NCI-H1105 treated with DMSO at 0.1 percent for 48 hours (cell line): ENCODE data around the gene MARCHF9.

Source experiments
- DNase-seq: peaks from one replicate; lab custom pipeline; 2025; lab: John Stamatoyannopoulos, UW

MARCHF9 gene

DNA sequence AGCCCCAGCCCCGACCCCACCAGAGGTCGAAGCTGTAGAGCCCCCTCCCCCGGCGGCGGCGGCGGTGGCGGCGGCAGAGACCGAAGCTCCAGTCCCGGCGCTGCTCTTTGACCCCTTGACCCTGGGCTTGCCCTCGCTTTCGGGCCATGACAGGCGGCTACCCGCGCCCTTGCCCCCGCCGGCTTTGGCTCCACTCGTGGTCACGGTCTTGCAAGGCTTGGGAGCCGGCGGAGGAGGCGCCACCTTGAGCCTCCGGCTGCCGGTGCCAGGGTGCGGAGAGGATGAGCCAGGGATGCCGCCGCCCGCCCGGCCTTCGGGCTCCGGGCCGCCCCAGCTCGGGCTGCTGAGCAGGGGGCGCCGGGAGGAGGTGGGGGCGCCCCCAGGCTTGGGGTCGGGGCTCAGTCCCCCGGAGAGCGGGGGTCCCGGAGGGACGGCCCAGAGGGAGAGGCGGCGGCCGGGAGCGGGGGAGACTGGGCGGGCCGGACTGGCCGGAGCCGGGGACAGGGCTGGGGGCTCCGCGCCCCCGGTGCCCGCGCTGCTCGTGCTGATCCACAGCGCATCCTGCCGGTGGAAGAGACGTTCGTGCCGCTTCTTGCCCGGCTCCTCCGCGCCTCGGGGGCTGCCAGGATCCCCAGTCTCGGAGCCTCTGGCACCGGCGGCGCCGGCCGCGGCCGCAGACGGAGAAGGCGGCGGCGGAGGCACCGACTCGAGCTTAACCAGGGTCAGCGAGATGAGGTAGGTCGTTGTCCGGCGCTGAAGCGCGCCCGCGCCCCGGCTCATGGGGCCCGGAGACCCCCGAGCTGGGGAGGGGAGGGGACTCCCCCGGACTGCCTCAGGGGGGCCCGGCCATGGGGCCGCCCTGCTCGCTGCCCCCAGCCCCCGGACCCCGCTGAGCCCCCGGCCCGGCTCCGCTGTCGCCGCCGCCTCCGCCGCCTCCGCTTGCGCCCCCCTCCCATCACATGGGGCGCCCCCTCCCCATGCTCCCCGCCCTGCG lies 17.1 kb upstream of the MARCHF9 start:
- no peak for DNase-seq

DNA sequence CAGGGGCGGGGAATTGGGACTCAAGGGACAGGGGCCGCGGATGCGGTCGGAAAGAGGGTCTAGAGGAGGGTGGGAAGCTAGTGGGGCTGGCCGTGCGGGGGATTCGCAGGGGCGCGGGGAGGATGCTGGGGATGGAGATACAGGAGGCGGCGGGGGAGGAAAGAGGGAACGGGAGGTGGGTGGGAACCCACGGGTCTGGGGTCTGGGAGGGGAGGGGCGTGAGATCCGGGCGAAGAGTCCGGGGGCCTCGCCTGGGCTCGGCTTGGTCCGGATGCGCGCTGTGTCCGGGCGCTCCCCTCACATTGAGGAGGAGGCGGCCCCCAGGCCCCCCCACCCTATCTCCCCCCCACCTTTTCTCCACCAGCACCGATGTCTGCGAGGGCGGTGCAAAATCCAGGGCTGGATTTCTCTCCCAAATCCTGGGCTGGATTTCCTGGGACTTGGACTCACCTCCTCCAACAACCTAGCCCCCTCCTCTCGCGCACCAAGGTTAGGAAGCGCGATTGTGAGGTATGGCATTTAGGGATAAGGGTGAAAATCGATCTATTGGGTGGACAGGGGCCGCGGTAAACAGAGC lies 16.2 kb upstream of the MARCHF9 start, which contains the start of gene AGAP2:
TSS of gene AGAP2 (minus strand) at position 82 of the 577 bp plus-strand sequence. CDS start 496 bp downstream, outside the sequence.
- no peak for DNase-seq

DNA sequence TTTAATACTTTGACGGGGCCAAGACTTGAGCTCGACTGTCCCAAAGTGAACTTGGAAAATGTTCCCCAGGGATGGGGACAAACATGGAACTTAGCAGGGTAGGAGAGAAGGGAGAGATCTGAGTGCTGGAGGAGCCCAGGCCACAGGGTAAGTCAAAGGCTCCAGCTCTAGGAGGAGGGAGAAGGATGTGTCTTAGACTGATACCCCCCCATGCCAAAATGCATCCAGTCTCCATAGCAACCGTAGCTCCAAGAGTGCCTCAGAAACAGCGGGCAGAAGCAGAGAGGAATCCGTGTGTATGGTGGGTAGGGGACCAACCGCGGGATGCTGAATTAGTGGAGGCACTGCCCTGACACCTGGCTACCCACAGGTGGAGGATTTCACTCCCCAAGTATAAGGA lies 15.5 kb upstream of the MARCHF9 start:
- DNase-seq: no peak

DNA sequence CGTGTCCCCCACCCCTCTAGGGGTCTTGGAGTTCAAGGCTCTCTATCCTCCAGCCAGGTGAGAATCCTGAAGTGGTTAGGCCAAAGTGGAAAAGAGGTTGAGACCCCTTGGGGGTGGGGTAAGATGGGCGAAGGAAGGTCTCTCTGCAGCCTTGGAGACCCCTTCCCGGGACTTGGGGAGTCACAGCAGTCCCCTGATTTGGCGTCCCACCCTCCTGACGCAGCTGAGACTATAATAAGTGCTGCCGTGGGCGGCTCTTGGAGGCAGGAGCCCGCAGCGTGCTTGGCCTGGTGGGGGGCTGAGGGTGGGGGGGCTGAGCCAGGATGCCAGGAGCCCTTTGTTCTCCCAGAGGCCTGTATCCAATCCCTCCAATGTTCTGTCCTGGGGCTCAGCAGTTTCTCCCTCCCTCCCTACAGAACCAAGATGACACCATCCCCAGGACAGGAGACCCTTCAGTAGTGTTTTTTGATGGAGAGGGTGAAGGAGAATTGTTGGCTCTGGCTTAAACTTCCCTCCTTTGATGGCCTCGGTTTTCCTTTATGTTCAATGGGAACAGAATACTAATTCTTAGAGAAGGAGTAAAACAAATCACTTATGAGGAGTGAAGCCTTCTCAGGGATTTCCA lies 14.9 kb upstream of the MARCHF9 start:
- no peak for DNase-seq

DNA sequence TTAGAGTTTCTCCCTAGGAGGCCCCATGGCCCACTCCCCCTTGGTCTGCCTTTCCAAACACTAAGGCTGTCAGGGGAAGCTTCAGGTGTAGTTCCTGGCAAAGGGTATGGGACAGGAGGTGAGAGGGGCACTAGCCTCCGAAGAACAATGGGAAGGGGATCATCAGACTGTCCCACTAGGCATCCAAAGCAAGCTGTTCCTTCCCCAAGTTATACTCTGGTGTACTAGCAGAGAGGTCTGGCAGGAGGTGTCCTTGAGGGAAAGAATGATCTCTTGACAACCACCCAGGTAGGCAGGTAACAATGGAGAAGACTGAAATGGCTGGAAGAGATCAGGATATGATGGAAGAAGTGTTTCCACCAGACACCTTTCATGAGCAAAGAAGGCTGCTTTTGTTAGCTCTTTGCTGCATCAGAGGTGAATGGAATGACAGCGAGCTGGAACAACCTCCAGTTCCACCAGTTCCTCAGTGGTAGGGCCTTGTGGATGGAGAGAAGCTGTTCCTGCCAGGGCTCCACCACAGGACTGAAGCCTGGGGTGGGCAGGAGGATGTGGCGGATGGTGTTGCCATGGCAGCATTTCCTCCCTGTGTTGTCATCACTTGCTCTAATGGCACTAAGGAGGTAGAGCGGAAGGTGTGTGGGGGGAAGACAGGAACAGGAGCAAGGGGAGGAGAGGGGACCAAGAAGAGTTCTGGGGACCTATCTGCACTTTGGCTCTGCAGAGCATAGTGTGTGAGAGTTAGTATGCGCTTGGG lies 14.1 kb upstream of the MARCHF9 start:
- no peak for DNase-seq

DNA sequence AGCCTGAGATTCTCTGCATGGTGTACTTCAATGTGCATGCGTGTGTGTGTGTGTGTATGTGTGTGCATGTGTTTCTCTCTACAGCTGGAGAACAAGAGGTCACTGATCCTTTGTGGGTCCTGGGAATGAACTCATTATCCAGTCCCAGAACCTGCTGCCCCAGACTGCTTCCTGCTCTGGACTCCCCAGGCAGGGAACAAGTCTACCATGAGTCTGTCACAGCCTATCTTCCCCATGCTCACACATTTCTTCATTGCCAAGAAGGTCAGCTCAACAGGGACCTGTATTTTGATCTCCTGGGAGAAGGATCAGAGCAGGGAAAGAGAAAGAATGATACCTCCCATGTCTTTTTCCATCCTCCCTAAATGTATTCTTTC lies 13.5 kb upstream of the MARCHF9 start:
- DNase-seq: no peak

DNA sequence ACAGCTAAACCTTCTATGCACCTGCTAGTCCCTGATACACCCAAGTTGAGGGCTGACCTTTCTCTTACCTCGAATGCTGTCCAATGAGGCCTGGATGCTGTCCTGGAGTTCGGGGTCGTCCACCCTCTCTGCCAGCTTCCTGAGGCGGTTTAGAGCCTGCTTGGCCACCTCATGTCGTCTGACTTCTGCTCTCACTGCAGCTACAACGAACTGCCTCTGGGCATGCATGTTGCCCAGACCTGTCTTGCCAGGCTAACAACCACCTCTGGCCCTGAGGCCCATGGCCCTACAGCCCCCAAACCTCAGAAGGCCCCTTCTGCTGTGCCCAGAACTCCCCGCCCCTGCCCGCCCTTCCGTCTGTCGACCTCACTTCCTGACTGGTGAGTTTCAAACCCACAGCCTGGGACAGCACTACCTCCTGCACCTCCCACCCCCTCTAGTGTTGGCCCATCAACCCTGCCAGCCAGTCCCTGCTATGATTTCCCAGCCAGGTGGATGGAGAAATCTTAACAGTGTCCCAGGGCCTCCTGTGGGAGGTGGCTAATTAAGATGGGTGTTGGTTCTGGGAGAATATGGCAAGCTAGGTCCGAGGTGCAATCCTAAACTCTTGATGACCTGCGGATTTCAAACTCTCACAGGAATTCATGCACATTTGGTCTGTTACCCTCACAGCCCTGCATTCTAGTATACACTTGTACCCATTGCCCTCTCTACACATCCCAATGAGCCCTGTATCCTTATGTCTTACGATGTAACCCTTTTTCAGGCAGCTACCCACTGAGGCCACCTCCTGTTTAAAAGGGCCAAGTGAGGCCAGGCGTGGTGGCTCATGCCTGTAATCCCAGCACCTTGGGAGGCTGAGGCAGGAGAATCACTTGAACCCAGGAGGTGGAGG lies 12.8 kb upstream of the MARCHF9 start:
- no peak for DNase-seq

DNA sequence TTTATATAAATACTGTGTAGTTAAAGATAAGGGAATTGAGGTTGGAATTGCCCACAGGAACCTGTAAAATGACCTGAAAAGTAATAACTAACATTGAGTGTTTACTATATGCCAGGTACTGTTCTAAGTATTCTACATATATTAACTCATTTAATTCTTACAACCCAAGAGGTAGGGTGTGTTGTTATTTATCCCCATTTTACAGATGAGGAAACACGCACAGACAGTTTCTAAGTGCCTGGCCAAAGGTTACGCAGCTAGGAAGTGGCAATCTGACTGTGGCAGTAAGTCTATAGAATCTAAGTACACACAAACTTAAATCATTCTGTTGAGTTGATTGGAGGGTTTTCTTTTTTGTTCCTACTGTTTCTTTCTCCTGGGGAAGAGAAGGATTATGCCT lies 11.1 kb upstream of the MARCHF9 start:
- DNase-seq: no peak

DNA sequence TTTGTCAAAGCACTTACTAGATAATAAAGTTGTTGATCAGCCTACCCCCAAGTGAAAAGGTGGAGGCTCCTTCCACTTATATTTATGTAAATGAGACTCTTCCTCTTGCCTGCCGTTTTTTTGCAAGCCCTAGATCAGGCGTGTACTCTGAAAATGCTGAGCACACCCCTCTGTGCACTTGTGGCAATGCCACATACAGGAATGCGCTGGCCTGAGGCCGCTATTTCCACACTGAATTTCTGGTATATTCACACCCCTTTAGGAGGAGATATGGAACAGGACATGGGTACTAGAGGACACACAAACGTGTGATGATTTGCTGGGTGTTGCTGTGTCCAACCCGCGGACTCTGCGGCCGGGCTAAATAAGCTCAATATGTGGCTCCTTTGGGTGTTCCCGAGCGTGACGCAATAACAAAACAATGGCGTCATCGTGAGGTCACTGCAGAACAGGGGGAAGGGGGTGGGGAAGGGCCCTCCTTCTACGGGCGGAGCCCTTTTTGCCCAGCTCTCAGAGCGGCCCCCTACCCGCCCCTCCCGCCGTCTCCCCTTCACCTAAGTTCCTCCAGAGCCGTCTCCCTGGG lies 10.6 kb upstream of the MARCHF9 start:
- DNase-seq: no peak

DNA sequence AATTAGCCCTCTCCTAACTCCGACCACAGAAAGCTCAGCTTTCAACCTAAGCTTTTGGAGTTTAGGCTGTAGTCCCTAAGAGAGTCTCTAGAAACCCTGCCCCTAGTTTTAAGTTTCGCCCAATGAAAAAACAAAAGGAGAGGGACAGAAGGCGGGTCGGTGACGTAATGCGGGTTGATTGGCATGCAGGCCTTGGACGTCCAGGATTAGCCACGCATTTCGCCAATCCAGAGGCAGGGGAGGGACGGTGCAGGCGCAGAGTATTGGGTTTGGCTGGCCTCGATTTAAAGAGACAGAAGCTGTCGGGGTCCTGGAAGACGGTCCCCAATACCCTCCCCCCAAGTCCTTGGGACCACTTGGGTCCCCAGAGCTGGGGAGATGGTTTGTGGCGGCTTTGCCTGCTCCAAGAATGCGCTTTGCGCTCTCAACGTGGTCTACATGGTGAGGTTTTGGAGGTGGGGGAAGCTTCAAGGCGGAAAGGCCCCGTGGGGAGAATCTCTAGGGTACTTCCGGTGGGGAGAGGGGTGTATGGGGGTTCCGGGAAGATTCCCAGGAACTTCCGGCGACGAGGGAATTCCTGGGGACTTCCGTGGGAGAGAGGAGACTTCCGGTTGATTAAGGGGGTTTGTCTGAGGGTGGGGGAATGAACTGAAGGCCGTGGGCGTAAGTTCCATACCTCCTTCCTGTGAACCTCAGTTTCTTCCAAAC lies 10.0 kb upstream of the MARCHF9 start, which contains the start of gene TSPAN31:
TSS of gene TSPAN31 (plus strand) at position 263 of the 708 bp plus-strand sequence. CDS start at position 379, 116 bp downstream.
- peak; percentile 90 for DNase-seq

DNA sequence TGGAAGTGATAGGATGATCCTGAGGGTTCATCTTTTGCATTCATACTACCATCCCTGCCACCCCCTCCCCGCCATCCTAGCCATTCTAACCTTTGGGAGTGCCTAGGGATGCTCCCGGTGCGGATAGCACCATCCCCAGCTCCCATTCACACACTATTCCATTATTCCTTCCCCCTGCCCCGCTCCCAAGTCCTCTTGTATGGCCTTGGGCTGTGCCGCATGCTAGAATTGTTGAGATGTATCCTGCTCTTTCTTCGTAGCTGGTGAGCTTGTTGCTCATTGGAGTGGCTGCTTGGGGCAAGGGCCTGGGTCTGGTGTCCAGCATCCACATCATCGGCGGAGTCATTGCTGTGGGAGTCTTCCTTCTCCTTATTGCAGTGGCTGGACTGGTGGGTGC lies 9.4 kb upstream of the MARCHF9 start:
- no peak for DNase-seq

DNA sequence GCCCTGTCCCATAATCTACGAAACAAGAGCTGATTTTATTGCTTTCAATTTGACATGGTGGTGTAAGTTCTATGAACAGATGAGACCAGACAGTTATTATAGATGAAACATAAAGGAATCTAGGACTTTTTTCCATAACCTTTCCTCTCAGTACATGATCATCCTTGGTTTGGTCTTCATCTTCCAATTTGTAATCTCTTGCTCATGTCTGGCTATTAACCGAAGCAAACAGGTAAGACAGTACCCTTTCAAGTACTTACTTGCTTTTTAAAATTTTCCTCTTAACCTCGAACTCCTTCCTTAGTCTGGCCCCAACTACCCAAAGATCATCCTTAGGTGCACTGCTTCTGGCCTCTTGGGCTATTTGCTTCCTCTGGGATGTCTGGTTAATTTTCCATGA lies 8.9 kb upstream of the MARCHF9 start:
- DNase-seq: no peak

DNA sequence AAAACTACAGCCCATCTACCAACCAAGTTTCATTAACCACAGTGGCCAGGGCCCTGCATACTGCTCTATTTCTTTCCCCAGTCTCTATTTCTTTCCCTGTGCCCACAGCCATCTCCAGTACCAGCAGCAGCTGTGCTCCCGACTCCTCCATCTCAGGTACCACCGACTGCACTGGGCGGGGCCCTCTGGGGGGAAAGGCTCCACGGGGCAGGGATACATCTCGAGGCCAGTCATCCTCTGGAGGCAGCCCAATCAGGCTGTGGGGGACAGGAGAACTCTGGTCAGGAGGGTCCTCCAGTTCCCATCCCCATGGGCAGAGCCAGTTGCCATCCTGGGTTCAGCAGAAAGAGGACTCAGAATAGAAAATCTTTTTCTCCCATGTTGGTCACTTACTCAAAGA lies 5.8 kb upstream of the MARCHF9 start:
- DNase-seq: no peak

DNA sequence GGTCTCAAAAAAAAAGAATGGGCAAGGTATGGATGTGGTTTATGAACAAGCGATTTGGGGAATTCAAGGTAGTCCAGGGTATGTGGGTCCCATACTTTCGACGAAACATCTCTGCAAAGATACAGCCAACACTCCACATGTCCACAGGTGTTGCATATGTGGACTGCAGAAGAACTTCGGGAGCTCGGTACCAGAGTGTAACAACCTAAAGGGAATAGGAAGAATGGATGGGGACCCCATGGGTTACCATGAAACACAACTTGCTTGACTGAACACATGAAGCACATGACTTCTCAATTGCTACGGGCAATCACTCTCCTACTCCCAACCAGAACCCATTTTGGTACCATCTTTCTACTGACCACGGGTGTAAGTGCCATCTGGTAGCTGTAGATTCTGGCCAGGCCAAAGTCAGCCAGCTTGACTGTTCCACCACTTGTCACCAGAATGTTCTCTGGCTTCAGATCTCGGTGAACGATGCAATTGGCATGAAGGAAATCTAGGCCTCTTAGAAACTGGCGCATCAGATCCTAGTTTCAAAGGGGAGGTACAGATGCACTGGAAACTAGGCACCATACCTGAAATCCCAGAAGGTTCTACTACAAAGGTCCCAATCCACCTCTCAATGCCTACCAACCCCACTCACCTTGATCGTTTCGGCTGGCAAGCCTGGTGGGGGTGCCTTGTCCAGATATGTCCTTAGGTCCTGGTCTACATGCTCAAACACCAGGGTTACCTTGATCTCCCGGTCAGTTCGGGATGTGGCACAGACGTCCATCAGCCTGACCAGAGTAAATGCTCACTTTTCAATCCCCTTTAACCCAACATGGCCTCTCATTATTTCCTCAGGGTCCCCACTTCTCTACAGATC lies 4.1 kb upstream of the MARCHF9 start:
- DNase-seq: no peak

DNA sequence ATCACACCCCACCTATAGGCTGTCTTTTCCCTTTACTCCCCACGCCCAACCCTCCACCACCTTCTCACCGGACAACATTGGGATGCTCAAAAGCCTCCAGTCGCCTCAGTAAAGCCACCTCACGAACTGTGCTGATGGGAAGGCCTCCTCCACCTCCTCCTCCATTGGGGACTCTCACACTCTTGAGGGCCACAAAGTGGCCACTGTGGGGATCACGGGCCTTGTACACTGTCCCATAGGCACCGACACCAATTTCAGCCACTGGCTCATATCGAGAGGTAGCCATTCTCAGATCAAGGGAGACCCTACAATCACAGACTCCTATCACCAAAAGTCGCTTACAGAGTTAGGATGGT lies 3.5 kb upstream of the MARCHF9 start:
- no peak for DNase-seq

DNA sequence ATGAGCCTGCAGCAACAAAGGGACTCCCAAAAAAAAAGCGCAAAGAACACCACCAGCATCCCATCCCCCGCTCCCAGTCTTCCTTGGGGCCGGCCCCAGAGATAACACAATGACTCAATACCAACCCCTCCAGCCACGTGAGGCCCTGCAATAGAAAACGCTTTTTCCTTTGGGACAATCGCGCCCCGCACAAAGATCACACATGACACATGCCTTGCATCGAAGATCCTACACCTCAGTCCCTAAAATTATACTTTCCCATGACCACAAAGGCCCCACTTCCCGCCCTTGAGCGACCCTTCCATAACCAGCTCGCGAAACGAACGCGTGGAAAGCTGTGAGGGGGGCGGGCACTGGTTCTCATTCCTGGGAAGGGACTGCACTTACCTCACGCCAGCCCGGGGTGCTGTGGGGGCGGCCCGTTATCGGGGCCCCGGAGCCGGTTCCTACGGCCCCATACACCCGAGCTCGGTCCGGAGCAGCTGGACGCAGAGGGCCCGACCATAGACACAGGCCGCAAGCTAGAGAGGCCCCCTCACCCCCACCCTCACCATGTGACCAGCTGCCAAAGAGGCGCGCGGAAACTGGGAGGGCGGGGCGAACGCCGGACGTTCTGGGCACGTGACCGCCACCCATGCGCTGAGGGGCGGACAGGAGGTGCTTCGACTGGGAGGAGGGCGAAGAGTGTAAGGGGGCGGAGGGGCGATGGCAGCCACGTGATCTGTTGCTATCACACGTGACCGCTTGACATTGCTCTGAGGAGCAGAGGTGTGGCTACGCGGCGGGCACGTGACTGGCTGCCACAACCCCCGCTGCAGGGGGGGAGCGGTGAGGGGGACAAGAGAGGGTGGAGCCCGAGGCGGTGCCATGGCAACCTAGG lies 2.9 kb upstream of the MARCHF9 start, which contains the start of gene CDK4:
TSS of gene CDK4 (minus strand) at position 523 of the 880 bp plus-strand sequence. CDS start 593 bp downstream, outside the sequence.
- DNase-seq: peak; percentile 94

DNA sequence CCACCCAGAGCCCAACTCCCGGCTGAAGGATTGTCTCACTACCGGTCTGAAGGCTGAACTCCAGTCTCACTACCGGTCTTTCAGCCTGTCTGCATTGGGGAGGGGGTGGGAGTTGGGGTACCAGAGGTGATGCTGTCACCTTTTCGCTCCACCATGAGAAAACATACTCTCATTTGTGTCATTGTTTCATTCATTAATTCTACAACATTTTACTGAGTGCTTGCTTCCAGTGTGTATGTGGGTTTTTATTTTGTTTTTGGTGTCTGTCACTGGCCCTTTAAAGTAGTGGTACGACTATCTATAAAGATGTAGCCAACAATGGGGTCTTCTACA lies 2.3 kb upstream of the MARCHF9 start:
- DNase-seq: no peak

DNA sequence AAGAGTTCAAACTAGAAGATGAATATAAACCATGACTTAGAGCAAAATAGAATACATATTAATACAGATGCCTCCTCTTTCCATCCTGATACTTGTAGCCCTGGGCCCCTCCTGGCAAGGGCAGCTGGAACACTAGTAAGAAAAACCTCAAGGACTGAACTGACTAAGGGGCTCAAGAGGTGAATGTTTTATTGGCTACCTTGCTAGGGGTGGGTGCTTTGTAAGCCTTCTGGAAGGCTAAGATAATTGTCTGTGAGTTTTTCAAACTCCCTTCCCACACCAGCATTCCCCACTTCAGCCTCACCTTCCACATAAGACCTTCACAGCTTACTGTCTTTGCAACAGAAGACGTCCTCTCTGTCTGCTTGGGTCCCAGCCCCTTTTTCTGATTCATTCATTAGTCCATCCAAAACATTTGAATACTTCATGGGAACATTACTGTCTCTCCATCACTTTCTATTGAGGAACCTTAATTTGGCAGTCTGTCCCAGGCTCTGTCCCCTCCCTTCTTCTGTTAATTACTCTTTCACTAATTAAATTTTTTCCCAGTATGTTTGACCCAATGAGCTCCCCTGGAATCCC lies 1.1 kb upstream of the MARCHF9 start:
- DNase-seq: no peak
